Erythroblast (primary cell): Measurements from ENCODE around the gene PTPRD.

ENCODE experiments used
- DNase-seq, 2 experiments: peaks; one replicate each; lab custom pipeline; 2025; lab: John Stamatoyannopoulos, UW
- GATA1 ChIP-seq: IDR thresholded peaks from 2 replicates; pipeline ENCODE4 v1.6.1; 2011; ENCODE audit warnings: low read depth, mild to moderate bottlenecking, control low read depth, low read length, moderate library complexity
- POLR2A ChIP-seq: IDR thresholded peaks from 2 replicates; pipeline ENCODE4 v1.6.1; 2011; ENCODE audit warnings: mild to moderate bottlenecking, low read length

The PTPRD gene

DNA sequence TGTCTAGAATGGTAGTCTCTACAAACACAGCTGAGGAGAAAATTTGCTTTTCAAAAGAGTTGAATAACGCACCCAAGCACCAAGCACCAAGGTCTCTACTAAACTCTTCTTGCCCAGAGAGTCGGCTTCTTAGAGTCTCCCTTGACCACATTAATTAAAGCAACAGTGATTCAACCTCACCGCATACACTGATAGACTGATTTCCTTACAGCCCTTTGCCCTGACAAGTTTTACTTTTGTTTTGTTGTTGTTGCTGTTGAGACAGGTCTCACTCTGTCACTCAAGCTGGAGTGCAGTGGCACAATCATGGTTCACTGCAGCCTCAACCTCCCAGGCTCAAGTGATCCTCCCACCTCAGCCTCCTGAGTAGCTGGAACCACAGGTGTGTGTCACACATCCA lies 1777.5 kb downstream of the PTPRD start:
- no peak for DNase-seq
- TF ChIP-seq GATA1 (no peak), POLR2A (no peak)

- no peak for TF ChIP-seq GATA1
- TF ChIP-seq POLR2A: no peak
- DNase-seq: no peak
These were observed 1779.8 kb downstream of the PTPRD start for GRCh38 chr9:8832955-8833354.

DNA sequence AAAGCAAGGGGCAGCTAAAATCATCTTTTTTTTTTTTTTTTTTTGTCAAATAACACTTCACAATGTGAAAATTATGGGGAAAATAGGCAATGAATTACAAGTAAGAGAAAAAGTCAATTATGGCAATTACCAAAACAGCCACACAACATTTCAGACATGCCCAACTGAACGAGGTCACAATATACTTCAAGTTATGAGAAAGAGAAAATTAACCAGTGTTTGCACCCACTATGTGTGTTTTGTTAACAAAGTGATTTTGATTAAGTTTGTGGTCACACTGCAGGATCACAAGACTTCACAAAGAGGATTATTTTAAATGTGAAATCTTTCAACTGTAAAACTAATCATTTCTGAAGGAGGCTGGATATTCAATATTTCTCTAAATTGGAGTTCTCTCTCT lies 1780.4 kb downstream of the PTPRD start:
- TF ChIP-seq GATA1 (no peak), POLR2A (no peak)
- DNase-seq: no peak

DNA sequence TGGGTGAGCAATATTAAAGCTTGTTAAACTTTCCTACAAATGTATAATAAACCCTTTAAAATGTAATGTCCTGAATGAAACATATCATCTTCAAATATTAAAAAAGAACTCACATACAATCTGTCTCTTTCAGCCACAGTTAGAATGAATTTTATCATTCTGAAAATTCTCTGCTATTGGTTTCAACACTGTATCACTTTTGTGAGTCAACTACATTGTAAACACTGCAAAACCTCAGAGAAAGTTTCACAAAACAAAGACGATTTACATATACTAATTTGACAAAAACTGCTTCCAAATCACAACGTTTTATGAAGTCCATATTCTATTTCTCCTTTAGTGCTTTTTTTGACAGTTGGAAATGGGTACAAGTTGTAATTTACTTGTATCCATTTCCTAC lies 1781.2 kb downstream of the PTPRD start:
- no peak for DNase-seq
- no peak for TF ChIP-seq GATA1
- TF ChIP-seq POLR2A: no peak

DNA sequence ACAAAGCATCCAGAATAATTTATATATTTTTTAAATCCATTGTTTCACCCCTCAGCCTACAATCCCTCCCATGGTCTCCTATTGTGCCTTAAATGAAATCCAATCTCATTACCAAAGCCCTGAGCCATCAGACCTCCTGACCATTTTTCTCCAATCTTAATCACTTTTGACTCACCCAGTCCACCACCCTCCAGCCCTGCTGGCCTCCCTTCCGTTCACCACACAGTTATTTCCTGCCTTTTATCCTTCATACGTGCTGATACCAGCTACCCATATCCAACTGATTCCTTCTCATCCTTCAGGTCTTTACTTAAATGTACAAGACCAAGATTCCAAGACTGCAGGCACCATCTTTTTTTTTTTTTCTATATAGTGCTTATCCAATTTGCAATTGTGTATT lies 1786.5 kb downstream of the PTPRD start:
- no peak for DNase-seq
- TF ChIP-seq POLR2A: no peak
- TF ChIP-seq GATA1: no peak

DNA sequence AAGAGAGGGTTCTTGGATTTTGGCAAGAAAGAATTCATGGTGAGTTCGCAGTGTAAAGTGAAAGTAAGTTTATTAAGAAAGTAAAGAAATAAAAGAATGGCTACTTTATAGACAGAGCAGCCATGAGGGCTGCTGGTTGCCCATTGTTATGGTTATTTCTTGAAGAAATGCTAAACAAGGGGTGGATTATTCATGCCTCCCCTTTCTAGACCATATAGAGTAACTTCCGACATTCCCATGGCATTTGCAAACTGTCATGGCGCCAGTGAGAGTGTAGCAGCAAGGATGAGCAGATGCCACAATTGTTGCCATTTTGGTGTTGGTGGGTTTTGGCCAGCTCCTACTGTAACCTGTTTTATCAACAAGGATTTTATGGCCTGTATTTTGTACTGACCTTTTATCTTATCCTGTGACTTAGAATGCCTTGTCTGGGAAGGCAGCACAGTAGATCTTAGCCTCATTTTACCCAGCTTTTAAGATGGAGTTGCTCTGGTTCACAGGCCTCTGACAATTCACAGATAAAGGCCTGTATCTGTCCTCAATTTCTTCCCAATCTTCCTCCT lies 1787.1 kb downstream of the PTPRD start:
- no peak for DNase-seq
- TF ChIP-seq POLR2A (no peak), GATA1 (no peak)

DNA sequence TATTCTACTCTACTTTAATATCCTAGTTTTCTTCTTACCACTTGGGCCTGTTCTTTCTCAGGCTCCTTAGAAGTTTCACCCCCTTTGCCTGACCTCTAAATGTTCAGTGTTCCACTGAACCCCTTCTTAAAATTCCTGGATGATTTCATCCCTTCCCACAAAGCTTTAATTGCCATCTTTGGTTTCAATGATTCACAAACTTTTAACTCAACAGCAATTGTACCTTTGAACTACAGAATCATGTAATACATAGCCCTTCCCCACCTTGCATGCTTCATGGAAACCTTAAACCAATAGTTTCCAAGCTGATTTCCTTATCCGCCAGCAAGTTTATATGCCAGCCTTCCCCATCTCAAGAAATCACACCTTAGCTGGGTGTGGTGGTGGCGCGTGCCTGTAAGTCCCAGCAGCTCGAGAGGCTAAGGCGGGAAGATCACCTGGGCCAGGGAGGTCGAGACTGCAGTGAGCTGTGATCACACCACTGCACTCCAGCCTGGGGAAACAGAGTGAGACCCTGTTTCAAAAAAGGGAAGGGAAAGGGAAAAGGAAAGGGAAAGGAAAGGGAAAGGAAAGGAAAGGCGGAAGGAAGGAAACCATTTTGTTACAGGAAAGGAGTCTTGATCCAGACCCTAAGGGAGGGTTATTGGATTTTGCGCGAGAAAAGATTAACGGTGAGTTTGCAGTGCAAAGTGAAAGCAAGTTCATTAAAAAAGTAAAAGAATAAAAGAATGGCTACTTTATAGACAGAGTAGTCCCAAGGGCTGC lies 1789.5 kb downstream of the PTPRD start:
- TF ChIP-seq POLR2A (no peak), GATA1 (no peak)
- DNase-seq: no peak

DNA sequence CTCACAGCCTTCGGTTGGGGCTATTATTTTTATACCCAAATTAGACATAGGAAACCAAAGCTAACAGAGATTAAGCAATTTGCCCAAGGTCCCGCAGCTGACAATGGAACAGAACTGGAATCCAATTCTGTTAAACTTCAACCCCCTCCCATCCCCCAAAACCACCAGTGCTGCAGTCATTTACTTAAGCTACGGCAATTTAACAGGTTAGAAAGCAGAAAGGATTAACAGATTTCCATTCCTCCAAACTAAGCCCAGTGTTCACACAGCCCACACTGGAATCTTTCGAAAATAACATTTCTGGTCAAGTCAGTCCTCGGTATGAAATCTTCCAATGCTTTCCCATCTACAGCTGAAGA lies 1790.2 kb downstream of the PTPRD start:
- TF ChIP-seq POLR2A: no peak
- no peak for TF ChIP-seq GATA1
- DNase-seq: no peak

DNA sequence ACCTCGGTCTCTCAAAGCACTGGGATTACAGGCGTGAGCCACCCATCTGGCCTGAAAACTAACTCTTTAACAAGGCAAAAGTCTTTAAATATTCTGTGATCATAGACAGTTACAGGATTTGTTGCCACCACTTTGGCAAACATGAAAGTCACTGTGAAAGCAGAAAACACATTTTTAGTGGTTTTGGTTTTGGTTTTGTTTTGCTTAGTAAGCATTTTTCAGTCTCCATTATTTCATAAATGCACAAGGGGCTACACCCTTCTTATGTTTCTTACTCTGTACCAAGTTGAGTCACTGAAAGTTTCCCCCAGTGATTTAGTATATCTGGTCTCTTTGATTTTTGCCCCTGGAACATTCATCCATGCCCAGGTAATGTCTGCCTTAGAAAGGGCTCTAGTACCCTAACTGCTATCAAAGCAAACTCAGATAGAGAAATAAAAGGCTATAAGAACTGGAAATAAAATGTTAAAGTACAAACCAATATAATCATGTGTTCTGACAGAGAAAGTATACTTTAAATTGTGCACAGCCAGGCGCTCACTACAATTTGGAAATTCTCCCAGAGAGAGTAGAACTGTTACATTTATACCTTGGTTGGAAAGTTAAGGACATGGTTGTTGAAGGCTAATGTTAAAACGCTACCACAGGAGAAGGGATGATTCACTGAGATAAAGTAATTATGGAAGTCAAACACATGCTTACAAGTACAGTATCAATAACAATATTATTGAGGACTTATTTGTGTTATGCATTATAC lies 1790.7 kb downstream of the PTPRD start:
- TF ChIP-seq GATA1: no peak
- no peak for TF ChIP-seq POLR2A
- no peak for DNase-seq

- no peak for DNase-seq
- TF ChIP-seq POLR2A (no peak), GATA1 (no peak)
These were observed 1795.5 kb downstream of the PTPRD start for GRCh38 chr9:8817335-8817734.

DNA sequence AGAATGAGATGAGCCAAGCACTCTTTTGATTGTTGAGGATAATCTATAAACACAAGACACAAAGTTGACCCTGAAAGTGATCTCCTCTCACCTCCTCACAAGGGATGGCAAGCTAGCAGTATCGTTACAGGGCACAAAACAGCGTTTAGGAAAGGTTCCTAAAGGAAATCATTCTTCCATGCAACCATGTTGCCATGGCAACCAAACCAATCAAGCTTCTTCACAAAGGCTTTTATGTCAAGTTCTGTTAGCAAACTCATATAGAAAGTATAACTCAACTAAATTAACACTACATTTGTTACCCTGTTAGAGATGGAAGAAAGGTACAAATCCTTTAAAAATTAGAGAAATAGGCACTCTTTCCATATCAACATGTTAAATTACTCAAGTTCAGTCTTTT lies 1796.4 kb downstream of the PTPRD start:
- no peak for DNase-seq
- TF ChIP-seq GATA1 (no peak), POLR2A (no peak)

- TF ChIP-seq GATA1 (no peak), POLR2A (no peak)
- DNase-seq: no peak
These were observed 1796.9 kb downstream of the PTPRD start for GRCh38 chr9:8815931-8816330.

GRCh38 chr9:8815219-8815618 lies 1797.6 kb downstream of the PTPRD start:
- no peak for DNase-seq
- TF ChIP-seq POLR2A (no peak), GATA1 (no peak)

GRCh38 chr9:8812888-8813287 lies 1799.9 kb downstream of the PTPRD start:
- no peak for TF ChIP-seq POLR2A
- DNase-seq: no peak

DNA sequence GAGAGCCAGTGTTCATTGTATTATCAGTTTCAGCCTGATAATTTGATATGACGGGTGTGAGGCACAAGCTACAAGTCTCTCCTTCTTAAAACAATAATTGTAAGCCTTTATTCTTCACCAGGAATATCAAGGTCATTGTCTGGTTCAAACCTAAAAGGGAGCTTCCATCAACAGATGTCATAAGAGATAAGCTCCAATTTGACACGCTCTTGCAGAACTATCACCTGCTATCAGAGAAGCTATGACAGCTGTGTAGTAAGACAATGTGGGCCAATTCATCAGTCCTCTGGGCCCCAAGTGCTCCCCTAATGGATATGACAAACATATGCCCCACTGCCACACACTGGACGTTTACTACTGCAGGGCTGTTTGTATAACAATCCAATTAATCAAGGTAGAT lies 1803.1 kb downstream of the PTPRD start:
- TF ChIP-seq POLR2A (no peak), GATA1 (no peak)
- DNase-seq: no peak
